GM12878 (cell line): ENCODE results near the gene CBLIF. TPM values are rescaled to one million over a fixed set of nuclear protein-coding genes. Genes with fewer than 3 reads are reported as not detected.

Experiments used
- ATAC-seq: fragments of 200-7000 bp; cut with Tn5 transposase; 3 replicates; pipeline ENCODE4 v1.9.1; 2020; ENCODE audit warnings: mild to moderate bottlenecking, moderate library complexity
- BruUV-seq: library from RNA; stranded (reverse); fragments of 400-500 nt; replicated peaks from 2 replicates; lab custom pipeline; 2021; lab: Mats Ljungman, UMichigan
- CTCF ChIA-PET: fragments of 300-600 bp; sonication (Branson Sonifier 250); formaldehyde crosslinking; extraction: SDS; loops from one replicate; lab custom pipeline; 2021; ENCODE audit warnings: inconsistent platforms; lab: Yijun Ruan, JAX
- POLR2A ChIA-PET: fragments of 350-600 bp; formaldehyde crosslinking; extraction: SDS; loops from one replicate; lab custom pipeline; 2021; ENCODE audit warnings: inconsistent platforms; lab: Charles Lee
- RAD21 ChIA-PET: fragments of 300-600 bp; sonication (Branson Sonifier 250); formaldehyde crosslinking; loops from one replicate; lab custom pipeline; 2023; ENCODE audit warnings: antibody characterized with exemption; ENCODE audit not compliant: unreplicated experiment; lab: Charles Lee
- SMC1A ChIA-PET: fragments of 300-600 bp; sonication (Branson Sonifier 250); formaldehyde crosslinking; loops from one replicate; lab custom pipeline; 2023; ENCODE audit not compliant: unreplicated experiment, uncharacterized antibody; lab: Charles Lee
- DNase-seq: peaks from one replicate; pipeline ENCODE4 v3.0.0-alpha.2; 2011; ENCODE audit warnings: low read depth, low spot score
- FAIRE-seq: peaks from 3 replicates; lab custom pipeline; 2011; peaks lifted over from hg19 to GRCh38; lab: Jason Lieb, UNC
- H2AFZ ChIP-seq: 2 replicates; pipeline ENCODE4 v1.6.0; 2011; ENCODE audit warnings: low read depth, low read length, control low read depth; ENCODE audit not compliant: control insufficient read depth
- H3K27ac ChIP-seq: 2 replicates; pipeline ENCODE4 v1.5.1; 2011; ENCODE audit warnings: control low read depth; ENCODE audit not compliant: control insufficient read depth, insufficient read depth
- H3K27me3 ChIP-seq, 2 experiments: replicated peaks in 1 of 2; 2 replicates each; pipeline versions ENCODE4 v1.6.0 to v1.6.1; 2011; ENCODE audit warnings: low read length in 1 of 2; ENCODE audit not compliant: control insufficient read depth in 2 of 2, insufficient read depth in 2 of 2
- H3K36me3 ChIP-seq, 2 experiments: 2 replicates each; pipeline ENCODE4 v1.5.1; 2011; ENCODE audit warnings: low read length in 1 of 2; ENCODE audit not compliant: control insufficient read depth in 2 of 2, insufficient read depth in 2 of 2
- H3K4me1 ChIP-seq: 2 replicates; pipeline ENCODE4 v1.6.1; 2011; ENCODE audit warnings: mild to moderate bottlenecking, low read length, moderate library complexity, mixed read lengths; ENCODE audit not compliant: control insufficient read depth, insufficient read depth
- H3K4me2 ChIP-seq: 2 replicates; pipeline ENCODE4 v1.6.0; 2011; ENCODE audit warnings: control low read depth; ENCODE audit not compliant: control insufficient read depth, insufficient read depth
- H3K4me3 ChIP-seq: fragments of 200-600 bp; sonication (generic); 2 replicates; pipeline ENCODE4 v1.5.1; 2016
- H3K79me2 ChIP-seq: 2 replicates; pipeline ENCODE4 v1.6.0; 2011; ENCODE audit warnings: low read length; ENCODE audit not compliant: control insufficient read depth, insufficient read depth
- H3K9ac ChIP-seq: 2 replicates; pipeline ENCODE4 v1.8.0; 2011; ENCODE audit warnings: low read length, control low read depth, mixed read lengths; ENCODE audit not compliant: control insufficient read depth, insufficient read depth
- H3K9me3 ChIP-seq: replicated peaks from 3 replicates; pipeline ENCODE4 v1.5.1; 2011; ENCODE audit warnings: mild to moderate bottlenecking, low read length; ENCODE audit not compliant: control insufficient read depth, insufficient read depth
- H4K20me1 ChIP-seq: 2 replicates; pipeline ENCODE4 v1.6.0; 2011; ENCODE audit not compliant: control insufficient read depth, insufficient read depth
- FOXK2 ChIP-seq: fragments of 450-650 bp; IDR thresholded peaks from 2 replicates; pipeline ENCODE4 v1.6.1; 2017; ENCODE audit warnings: mild to moderate bottlenecking, moderate library complexity
- NFXL1 ChIP-seq: fragments of 450-650 bp; IDR thresholded peaks from 2 replicates; pipeline ENCODE4 v1.6.1; 2017; ENCODE audit warnings: antibody characterized with exemption, mild to moderate bottlenecking, borderline replicate concordance
- RUNX3 ChIP-seq: IDR thresholded peaks from 2 replicates; pipeline ENCODE4 v1.6.1; 2012; ENCODE audit warnings: low read length, inconsistent platforms
- SRF ChIP-seq, 2 experiments: IDR thresholded peaks; 2 replicates each; pipeline ENCODE4 v1.6.1; 2011; ENCODE audit warnings: low read depth in 2 of 2, low read length in 2 of 2, mild to moderate bottlenecking in 1 of 2, moderate library complexity in 1 of 2
- SUPT20H ChIP-seq: IDR thresholded peaks from 2 replicates; pipeline ENCODE4 v1.6.1; 2011; ENCODE audit warnings: low read depth, mild to moderate bottlenecking, low read length, moderate library complexity, borderline replicate concordance; ENCODE audit not compliant: control insufficient read depth
- TARDBP ChIP-seq: IDR thresholded peaks from 2 replicates; pipeline ENCODE4 v1.6.1; 2016; ENCODE audit warnings: borderline replicate concordance
- USF2 ChIP-seq: IDR thresholded peaks from 2 replicates; pipeline ENCODE4 v1.6.1; 2011; ENCODE audit warnings: low read depth, low read length, improper control_type of control experiment, borderline replicate concordance
- ZNF622 ChIP-seq: fragments of 450-650 bp; IDR thresholded peaks from 2 replicates; pipeline ENCODE4 v1.6.1; 2017; ENCODE audit warnings: mild to moderate bottlenecking, inconsistent platforms
- WGBS: methylation state at CpG from one replicate; pipeline ENCODE4 v1.1.6; 2016; ENCODE audit warnings: low lambda C conversion rate; ENCODE audit not compliant: insufficient replicate concordance, insufficient coverage; ENCODE audit errors: missing lambda C conversion rate; 5-methylcytosine and 5-hydroxymethylcytosine counted together
- in situ Hi-C: fragments of 300-500 bp; cut with MboI; formaldehyde crosslinking; loops from 9 replicates; pipeline ENCODE4 v1.14.3; 2018; ENCODE audit warnings: mixed read lengths
- intact Hi-C: fragments of 100-400 bp; cut with micrococcal nuclease; formaldehyde crosslinking; loops from one replicate; pipeline ENCODE4 v1.14.2; 2022; ENCODE audit not compliant: unreplicated experiment
- polyA plus RNA-seq, 11 experiments: library from polyadenylated mRNA; depleted of rRNA in 4 of 11; unstranded in 6 of 11; stranded (reverse) in 5 of 11; fragments of >200 nt; fragmentation: Nextera tagmentation in 4 of 11; fragmentation: Illumina TruSeq in 1 of 11; extraction: Ambion mirVana in 4 of 11; extraction: Trizol in 1 of 11; gene quantifications; 1 replicate in 1 of 11; 2 replicates in 10 of 11; pipeline versions ENCODE4 v1.2.1 to v1.2.3, GENCODE V29; 2011 to 2016; ENCODE audit warnings: inconsistent platforms in 2 of 11, missing spikeins in 2 of 11, low read depth in 1 of 11
- total RNA-seq, 4 experiments: library from RNA; depleted of rRNA in 3 of 4; stranded (reverse); fragments of >200 nt in 3 of 4; fragmentation: Illumina TruSeq in 1 of 4; extraction: Trizol in 1 of 4; gene quantifications; 2 replicates each; pipeline versions ENCODE4 v1.2.1 to v1.2.3, GENCODE V29; 2013 to 2021
- TF ChIP-seq, protein P1 (sequence below): fragments of 450-650 bp; formaldehyde crosslinking; IDR thresholded peaks from 2 replicates; pipeline ENCODE4 v1.5.0; 2022; ENCODE audit warnings: mild to moderate bottlenecking, missing genetic modification characterization

CBLIF gene
- total and polyA plus RNA-seq, 10 of the 15 experiments (the other 5 are each of a cell fraction or from before 2014, with no cell fraction given), result not detected

- no peaks in the 10 kb centered on the region for H3K27me3 ChIP-seq
- FAIRE-seq (no peak), DNase-seq (no peak), ATAC-seq (no peak)
- ChIA-PET SMC1A (no interaction called here), POLR2A (no interaction called here), RAD21 (no interaction called here), CTCF (interaction anchor here (0.7 kb wide), 1 partner anchor 9 kb away, joined by 3 read pairs; no protein-coding TSS in a partner anchor)
- H3K36me3 ChIP-seq, result no peaks in the 10 kb centered on the region
- in situ Hi-C loops, result no loop called here
- no peaks in the 10 kb centered on the region for H3K9me3 ChIP-seq
- no peak overlapping the region for H2AFZ ChIP-seq
- H3K4me1 ChIP-seq, result no peaks in the 10 kb centered on the region
- no peak overlapping the region for H3K4me2 ChIP-seq
- no TSS peak for BruUV-seq
- H3K27ac ChIP-seq, result no peak overlapping the region
- no peaks in the 10 kb centered on the region for H3K79me2 ChIP-seq
- H4K20me1 ChIP-seq, result no peaks in the 10 kb centered on the region
- TF ChIP-seq TARDBP (no peak), RUNX3 (no peak), SRF (IDR thresholded peaks at IDR 0.05; ENCODE audit: low read depth in 2 of 2, low read length in 2 of 2) (no peak), SUPT20H (no peak), FOXK2 (no peak), NFXL1 (no peak), USF2 (no peak), ZNF622 (no peak)
- TF ChIP-seq, protein P1, sequence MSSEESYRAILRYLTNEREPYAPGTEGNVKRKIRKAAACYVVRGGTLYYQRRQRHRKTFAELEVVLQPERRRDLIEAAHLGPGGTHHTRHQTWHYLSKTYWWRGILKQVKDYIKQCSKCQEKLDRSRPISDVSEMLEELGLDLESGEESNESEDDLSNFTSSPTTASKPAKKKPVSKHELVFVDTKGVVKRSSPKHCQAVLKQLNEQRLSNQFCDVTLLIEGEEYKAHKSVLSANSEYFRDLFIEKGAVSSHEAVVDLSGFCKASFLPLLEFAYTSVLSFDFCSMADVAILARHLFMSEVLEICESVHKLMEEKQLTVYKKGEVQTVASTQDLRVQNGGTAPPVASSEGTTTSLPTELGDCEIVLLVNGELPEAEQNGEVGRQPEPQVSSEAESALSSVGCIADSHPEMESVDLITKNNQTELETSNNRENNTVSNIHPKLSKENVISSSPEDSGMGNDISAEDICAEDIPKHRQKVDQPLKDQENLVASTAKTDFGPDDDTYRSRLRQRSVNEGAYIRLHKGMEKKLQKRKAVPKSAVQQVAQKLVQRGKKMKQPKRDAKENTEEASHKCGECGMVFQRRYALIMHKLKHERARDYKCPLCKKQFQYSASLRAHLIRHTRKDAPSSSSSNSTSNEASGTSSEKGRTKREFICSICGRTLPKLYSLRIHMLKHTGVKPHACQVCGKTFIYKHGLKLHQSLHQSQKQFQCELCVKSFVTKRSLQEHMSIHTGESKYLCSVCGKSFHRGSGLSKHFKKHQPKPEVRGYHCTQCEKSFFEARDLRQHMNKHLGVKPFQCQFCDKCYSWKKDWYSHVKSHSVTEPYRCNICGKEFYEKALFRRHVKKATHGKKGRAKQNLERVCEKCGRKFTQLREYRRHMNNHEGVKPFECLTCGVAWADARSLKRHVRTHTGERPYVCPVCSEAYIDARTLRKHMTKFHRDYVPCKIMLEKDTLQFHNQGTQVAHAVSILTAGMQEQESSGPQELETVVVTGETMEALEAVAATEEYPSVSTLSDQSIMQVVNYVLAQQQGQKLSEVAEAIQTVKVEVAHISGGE, result no peak
- intact Hi-C loops, result no loop called here
- no peak overlapping the region for H3K4me3 ChIP-seq
- H3K9ac ChIP-seq, result no peak overlapping the region
- 18% methylated on average over 1 of the region's 1 CpG for WGBS
Observed at GRCh38 chr11:59792507-59792906, 52.8 kb downstream of the CBLIF start.
